Stimulated activated CD8-positive, alpha-beta memory T cell treated with anti-CD3 and anti-CD28 coated beads, Interleukin-15, amount 100 ng/mL, for 4 hours (primary cell): ENCODE results near the gene MATK.

Experiments used
- DNase-seq, 2 donors: peaks; one replicate each; pipeline ENCODE4 v3.0.0-alpha.2; 2020; ENCODE audit warnings: low read depth in 2 of 2

The MATK gene

DNA sequence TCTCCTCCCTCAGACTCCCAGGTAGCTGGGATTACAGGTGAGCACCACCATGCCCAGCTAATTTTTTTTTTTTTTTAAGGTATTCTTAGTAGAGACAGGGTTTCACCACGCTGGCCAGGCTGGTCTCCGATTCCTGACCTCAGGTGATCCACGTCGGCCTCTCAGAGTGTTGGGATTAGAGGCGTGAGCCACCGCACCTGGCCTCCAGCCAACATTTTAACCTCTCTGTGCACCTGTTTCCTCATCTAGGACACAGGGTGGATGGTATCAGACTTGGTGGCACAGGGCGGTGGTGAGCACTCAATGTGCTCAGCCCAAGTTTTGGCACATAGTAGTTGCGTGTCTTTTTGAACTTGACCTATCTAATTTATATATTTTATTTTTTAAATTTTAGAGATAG lies 37.2 kb downstream of the MATK start:
- DNase-seq = no peak

DNA sequence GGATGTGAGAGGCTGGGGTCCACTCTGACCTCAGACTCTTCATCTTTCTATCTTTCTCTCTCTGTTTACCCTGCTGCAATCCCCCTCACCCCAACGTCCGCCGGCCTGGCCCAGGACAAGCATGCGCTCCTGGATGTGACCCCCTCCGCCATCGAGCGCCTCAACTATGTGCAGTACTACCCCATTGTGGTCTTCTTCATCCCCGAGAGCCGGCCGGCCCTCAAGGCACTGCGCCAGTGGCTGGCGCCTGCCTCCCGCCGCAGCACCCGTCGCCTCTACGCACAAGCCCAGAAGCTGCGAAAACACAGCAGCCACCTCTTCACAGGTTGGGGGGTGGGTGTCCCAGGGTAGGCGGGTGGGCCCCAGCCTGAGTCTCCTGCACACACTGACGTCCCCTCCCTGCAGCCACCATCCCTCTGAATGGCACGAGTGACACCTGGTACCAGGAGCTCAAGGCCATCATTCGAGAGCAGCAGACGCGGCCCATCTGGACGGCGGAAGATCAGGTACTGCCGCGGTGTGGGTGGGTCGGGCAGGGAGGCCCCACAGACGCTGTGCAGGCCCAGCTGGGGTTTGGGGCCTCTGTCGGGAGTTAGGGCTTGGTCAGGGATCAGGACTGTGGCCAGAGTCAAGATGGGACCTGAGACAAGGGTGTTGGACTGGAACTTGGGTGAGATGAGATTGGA lies 39.7 kb downstream of the MATK start:
- no peak for DNase-seq

DNA sequence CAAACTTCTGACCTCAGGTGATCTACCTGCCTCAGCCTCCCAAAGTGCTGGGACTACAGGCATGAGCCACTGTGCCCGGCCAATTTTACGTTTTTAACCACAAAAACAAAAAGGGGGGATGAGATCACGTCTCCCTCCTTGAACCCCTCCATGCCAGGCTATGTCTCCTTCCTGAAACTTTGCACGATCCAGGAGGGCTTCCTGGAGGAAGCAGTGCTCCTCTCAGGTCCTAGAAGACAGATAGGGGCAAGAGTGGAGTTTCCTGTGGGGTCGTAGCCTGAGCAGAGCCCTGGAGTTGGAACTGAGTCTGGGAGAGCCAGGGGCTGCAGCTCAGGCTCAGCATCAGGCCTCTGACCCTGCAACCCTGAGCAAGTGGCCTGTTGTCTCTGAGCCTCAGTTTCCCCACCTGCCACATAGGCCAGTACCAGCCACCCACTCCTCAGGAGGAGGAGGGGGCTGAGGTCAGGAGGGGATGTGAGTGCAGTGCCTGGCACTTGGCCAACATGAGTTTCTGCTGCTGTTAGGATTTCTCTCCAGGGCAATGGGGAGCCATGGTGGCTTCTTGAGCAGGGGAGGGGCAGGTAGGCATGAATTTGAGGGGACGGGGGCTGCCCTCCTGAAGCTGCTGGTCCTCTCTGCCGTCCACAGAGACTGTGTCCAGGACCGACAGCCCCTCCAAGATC lies 40.7 kb downstream of the MATK start:
- no peak for DNase-seq

DNA sequence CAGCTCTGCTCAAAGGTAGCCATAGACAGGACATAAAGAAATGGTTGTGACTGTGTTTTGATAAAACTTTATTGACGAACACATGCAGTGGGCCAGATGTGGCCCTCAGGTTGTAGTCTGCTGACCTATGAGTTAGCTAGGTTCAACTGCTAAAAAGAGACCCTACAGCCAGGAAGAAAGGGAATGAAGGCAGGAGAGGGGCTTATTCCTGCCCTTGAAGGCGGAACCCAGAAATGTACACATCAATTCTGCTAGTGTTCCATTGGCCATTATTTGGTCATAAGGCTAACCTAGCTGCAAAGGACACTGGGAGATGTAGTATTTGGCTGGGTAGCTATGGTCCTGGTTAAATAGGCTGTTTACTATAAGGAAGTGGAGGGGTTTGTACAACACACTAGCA lies 42.7 kb downstream of the MATK start:
- no peak for DNase-seq

DNA sequence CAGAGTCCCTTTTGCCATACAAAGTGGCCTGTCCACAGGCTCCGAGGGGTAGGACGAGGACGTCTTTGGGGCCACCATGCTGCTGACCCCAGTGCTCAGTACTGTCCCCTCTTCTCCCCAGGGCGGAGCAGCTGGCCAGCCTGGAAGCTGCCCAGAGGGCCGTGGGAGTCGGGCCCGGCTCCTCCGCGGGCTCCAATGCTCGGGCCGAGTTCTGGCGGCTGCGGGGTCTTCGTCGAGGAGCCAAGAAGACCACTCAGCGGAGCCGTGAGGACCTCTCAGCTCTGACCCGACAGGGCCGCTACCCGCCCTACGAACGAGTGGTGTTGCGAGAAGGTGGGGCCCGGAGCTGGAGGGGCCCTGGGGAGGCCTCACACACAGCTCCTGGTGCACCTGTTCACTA lies 45.8 kb downstream of the MATK start:
- no peak for DNase-seq

DNA sequence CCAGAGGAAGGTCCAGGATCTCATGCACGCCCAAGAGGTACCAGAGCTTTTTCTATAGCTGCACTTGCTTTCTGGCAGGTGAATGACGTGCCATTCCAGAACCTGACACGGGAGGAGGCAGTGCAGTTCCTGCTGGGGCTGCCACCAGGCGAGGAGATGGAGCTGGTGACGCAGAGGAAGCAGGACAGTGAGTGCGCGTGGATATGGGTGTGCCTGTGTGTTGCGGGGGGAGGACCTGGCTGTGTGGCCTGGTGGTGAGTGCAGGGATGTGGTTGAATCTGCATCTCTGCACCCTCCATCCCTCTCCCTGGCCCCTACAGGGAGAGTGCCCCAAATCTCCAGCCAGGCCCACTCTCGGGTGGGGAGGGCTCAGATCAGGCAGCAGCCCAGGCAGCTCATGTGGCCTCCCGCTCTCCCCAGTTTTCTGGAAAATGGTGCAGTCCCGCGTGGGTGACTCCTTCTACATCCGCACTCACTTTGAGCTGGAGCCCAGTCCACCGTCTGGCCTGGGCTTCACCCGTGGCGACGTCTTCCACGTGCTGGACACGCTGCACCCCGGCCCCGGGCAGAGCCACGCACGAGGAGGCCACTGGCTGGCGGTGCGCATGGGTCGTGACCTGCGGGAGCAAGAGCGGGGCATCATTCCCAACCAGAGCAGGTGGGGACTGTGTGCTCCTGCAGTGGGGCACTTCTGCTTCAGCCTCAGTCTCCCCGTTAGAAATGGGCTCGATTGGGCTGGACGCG lies 47.5 kb downstream of the MATK start:
- no peak for DNase-seq

DNA sequence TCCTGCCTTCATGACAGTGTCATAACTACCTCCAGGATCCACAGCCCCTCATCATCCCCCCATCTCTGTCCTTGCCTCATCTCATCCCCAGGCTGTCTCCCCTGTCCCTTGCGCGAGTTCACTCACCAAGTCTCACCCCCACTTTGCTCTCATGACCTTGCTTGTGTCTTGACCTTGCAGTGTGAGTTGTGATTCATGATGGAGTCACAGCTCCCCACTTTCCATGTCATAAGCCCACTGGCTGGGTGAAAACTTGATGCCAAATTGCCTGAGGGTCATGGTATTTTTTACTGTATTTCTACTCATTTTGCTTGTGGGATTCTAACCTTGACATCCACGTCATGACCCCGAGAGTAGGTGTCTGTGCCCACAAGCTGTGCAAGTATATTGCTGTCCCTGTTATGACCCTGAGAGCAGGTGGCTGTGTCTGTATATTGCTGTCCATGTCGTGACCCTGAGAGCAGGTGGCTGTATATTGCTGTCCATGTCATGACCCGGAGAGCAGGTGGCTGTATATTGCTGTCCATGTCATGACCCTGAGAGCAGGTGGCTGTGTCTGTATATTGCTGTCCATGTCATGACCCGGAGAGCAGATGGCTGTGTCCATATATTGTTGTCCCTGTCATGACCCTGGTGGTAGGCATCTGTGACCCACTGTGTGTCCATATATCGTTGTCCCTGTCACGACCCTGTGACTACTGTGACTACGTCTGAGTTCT lies 48.5 kb downstream of the MATK start:
- DNase-seq = no peak

DNA sequence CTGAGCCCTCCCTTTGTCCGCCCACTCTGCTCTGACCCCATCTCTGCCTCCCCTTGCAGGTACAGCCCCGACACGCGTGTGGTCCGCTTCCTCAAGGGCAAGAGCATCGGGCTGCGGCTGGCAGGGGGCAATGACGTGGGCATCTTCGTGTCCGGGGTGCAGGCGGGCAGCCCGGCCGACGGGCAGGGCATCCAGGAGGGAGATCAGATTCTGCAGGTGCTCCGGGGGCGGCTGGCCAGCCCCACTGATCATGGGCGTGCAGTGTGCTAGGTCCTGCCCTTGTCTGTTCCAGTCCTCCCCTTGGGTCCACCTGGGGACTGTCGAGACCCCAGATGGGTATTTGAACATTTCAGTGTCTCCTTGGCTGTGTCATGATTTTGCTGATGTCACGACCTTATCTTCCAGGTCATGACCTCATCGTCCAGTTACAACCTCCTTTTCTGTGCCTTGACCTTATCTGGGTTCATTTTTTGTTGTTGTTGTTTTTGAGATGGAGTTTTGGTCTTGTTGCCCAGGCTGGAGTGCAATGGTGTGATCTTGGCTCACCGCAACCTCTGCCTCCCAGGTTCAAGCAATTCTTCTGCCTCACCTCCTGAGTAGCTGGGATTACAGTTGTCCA lies 50.0 kb downstream of the MATK start:
- DNase-seq = no peak

DNA sequence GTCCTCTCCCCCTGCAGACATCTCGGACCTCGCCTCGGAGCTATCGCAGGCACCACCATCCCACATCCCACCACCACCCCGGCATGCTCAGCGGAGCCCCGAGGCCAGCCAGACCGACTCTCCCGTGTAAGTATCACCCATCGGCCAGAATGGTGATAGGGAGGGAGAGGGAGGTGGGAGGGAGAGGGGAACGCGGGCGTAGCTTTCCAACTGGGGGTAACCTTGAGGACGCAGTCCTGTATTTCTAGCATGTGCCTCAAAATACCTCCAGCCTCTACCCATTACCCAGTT lies 51.9 kb downstream of the MATK start:
- no peak for DNase-seq

DNA sequence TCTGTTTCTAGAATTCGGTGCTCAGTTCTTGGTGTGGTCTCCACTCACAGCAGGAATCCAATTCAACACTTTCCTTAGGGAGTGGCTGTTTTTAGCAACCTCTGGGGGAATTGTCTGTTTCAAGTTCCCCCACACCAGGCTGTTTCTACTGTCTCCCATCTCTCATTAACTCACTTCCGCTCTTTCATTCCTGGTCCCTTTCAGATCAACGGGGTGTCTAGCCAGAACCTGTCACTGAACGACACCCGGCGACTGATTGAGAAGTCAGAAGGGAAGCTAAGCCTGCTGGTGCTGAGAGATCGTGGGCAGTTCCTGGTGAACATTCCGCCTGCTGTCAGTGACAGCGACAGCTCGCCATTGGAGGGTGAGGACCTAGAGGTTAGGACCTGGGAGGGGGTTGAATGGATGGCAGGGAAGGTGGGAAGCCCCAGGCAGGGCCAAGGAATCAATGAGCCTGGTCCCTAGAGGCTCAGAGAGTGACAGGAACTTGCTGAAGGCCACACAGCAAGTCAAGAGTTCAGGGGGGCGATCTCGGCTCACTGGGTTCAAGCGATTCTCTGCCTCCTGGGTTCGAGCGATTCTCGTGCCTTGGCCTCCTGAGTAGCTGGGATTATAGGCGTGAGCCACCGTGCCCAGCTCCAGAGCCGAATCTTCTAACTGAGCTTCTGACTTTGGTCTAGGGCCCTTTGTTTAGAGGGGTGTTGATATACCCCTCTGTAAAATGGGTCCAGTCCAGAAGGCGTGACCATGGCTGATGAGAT lies 52.5 kb downstream of the MATK start:
- DNase-seq = no peak

DNA sequence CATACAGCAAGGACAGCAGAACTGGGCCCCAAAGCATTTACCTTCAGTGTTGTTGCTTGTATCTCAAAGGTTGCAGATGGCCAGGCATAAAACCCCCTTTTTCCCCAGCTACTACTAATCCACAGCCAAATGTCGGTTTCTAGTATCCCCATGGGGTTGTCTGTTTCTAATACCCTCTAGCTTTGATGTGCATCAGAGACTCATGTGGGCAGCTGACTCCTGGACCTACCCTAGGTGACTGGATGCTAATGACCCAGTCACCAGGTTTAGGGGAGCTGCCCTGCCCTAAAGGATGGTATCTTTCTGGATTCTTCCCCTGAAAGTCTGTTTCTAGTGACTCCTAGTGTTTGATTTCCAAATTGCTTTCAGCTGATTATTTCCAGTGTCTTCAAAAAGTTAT lies 54.1 kb downstream of the MATK start:
- no peak for DNase-seq

DNA sequence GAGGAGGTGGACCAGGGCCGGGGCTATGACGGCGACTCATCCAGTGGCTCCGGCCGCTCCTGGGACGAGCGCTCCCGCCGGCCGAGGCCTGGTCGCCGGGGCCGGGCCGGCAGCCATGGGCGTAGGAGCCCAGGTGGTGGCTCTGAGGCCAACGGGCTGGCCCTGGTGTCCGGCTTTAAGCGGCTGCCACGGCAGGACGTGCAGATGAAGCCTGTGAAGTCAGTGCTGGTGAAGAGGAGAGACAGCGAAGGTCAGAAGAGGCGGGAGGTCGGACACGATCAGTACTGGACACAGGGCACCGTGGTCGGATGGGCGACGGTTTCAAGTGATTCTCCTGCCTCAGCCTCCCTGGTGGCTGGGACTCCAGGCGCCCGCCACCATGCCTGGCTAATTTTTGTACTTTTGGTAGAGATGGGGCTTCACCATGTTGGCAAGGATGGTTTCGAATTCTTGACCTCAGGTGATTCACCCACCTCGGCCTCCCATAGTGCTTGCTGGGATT lies 55.7 kb downstream of the MATK start:
- DNase-seq = no peak
